Stomach (tissue), 9 donors: ENCODE measurements around the gene PLCH2. TPM values are rescaled to one million over a fixed set of nuclear protein-coding genes. Genes with fewer than 3 reads are reported as not detected.

Experiments used
- DNase-seq, 2 donors: peaks; one replicate each; pipeline versions ENCODE4 v3.0.0 to v3.0.0-alpha.2; 2013 to 2019
- H3K27ac ChIP-seq, 5 donors: fragments of 200-600 bp in 4 of 5; sonication (generic) in 4 of 5; one replicate each; pipeline ENCODE4 v1.5.1; 2013 to 2019; ENCODE audit warnings: mild to moderate bottlenecking in 1 of 5, moderate library complexity in 1 of 5
- H3K27me3 ChIP-seq, 3 donors: fragments of 200-600 bp; sonication (generic); one replicate each; pipeline ENCODE4 v1.5.1; 2017 to 2019; ENCODE audit warnings: mixed run types in 1 of 3
- H3K36me3 ChIP-seq, 4 donors: fragments of 200-600 bp; sonication (generic); 1 replicate in 3 of 4; 2 replicates in 1 of 4; pipeline ENCODE4 v1.5.1; 2016 to 2019
- H3K4me1 ChIP-seq, 4 donors: fragments of 200-600 bp; sonication (generic); one replicate each; pipeline ENCODE4 v1.5.1; 2016 to 2019
- H3K4me3 ChIP-seq, 4 donors: fragments of 200-600 bp; sonication (generic) in 3 of 4; one replicate each; pipeline ENCODE4 v1.5.1; 2016 to 2019; ENCODE audit warnings: mild to moderate bottlenecking in 1 of 4
- H3K9me3 ChIP-seq, 4 donors: fragments of 200-600 bp; sonication (generic); one replicate each; pipeline ENCODE4 v1.5.1; 2016 to 2019
- CTCF ChIP-seq, 7 experiments: fragments of 450-650 bp in 4 of 7; fragments of 200-600 bp in 3 of 7; sonication (generic) in 3 of 7; IDR thresholded peaks; one replicate each; pipeline ENCODE4 v1.5.1; 2016 to 2019; ENCODE audit warnings: antibody characterized with exemption in 7 of 7, control low read depth in 2 of 7, mild to moderate bottlenecking in 1 of 7
- EP300 ChIP-seq: sonication (generic); formaldehyde crosslinking; IDR thresholded peaks from one replicate; pipeline ENCODE4 v1.6.1; 2017; ENCODE audit warnings: antibody characterized with exemption
- POLR2A ChIP-seq, 4 donors: fragments of 450-650 bp; IDR thresholded peaks; one replicate each; pipeline ENCODE4 v1.6.1; 2016; ENCODE audit warnings: antibody characterized with exemption in 4 of 4, control low read depth in 2 of 4, mild to moderate bottlenecking in 1 of 4, moderate library complexity in 1 of 4
- POLR2AphosphoS5 ChIP-seq, 3 donors: sonication (generic); formaldehyde crosslinking; IDR thresholded peaks; one replicate each; pipeline ENCODE4 v1.6.1; 2016; ENCODE audit warnings: antibody characterized with exemption in 3 of 3
- WGBS, 5 donors: extraction: QIAGEN DNeasy Blood & Tissue Kit in 3 of 5; methylation state at CpG; one replicate each; pipeline versions ENCODE4 v1.1.5 to v1.1.7; 2013 to 2018; 5-methylcytosine and 5-hydroxymethylcytosine counted together
- intact Hi-C: fragments of 100-400 bp; cut with DNase I; formaldehyde crosslinking; loops from one replicate; pipeline ENCODE4 v1.15.1; 2023; ENCODE audit warnings: low total_unique reads
- polyA plus RNA-seq, 3 donors: library from polyadenylated mRNA; stranded (reverse); fragments of 200-250 nt; gene quantifications; one replicate each; pipeline ENCODE4 v1.2.3, GENCODE V29; 2013
- total RNA-seq, 5 donors: library from RNA; depleted of rRNA; stranded (reverse); fragments of >200 nt; gene quantifications; one replicate each; pipeline versions ENCODE4 v1.1.0 to v1.2.3, GENCODE V29; 2014 to 2016
- donor health status: healthy with polysubstance abuse.
- donor health status: Bipolar disorder and iron deficiency.
- donor health status: healthy.

PLCH2 gene
- total and polyA plus RNA-seq, 8 donors, result 0.55 to 24.9 (median 1.0) TPM; not detected in 2

- TF ChIP-seq POLR2AphosphoS5 (IDR thresholded peaks at IDR 0.05), result no peak
- TF ChIP-seq EP300, result no peak
- no peak for TF ChIP-seq POLR2A (IDR thresholded peaks at IDR 0.05)
- Histone ChIP-seq H3K27ac (no peak overlapping the region), H3K9me3 (peaks cover 0 to 12% (median 10%) of the 10 kb centered on the region in 4 donors), H3K36me3 (no peaks in the 10 kb centered on the region), H3K4me1 (no peaks in the 10 kb centered on the region), H3K4me3 (no peak overlapping the region), H3K27me3 (peaks cover 3 to 89% (median 31%) of the 10 kb centered on the region in 3 donors)
- intact Hi-C loops, result loop anchor here (10.0 kb wide), 1 partner anchor 181 kb away; no protein-coding TSS in a partner anchor
- WGBS, 5 donors, result 32 to 47% (median 42%) methylated on average over 17 to 34 of the region's 34 CpGs
- DNase-seq, result no peak
These were observed 42.0 kb upstream of the PLCH2 start for GRCh38 chr1:2433936-2434655.

GRCh38 chr1:2435091-2435490 lies 41.0 kb upstream of the PLCH2 start:
- intact Hi-C loops, result loop anchor here (10.0 kb wide), 1 partner anchor 180 kb away; no protein-coding TSS in a partner anchor
- peaks cover 3 to 89% (median 31%) of the 10 kb centered on the region in 3 donors for H3K27me3 ChIP-seq
- WGBS, 5 donors, result 47 to 81% (median 69%) methylated on average over 4 to 9 of the region's 9 CpGs
- TF ChIP-seq POLR2A (IDR thresholded peaks at IDR 0.05), result no peak
- no peak for TF ChIP-seq CTCF (IDR thresholded peaks at IDR 0.05)
- no peak for TF ChIP-seq POLR2AphosphoS5 (IDR thresholded peaks at IDR 0.05)
- TF ChIP-seq EP300, result no peak
- peaks cover 0 to 3% (median 2%) of the 10 kb centered on the region in 4 donors for H3K9me3 ChIP-seq
- H3K4me3 ChIP-seq, result no peak overlapping the region
- H3K27ac ChIP-seq, result no peak overlapping the region
- H3K4me1 ChIP-seq, result no peaks in the 10 kb centered on the region
- DNase-seq, result no peak
- no peaks in the 10 kb centered on the region for H3K36me3 ChIP-seq

GRCh38 chr1:2435746-2436355 lies 40.2 kb upstream of the PLCH2 start:
- DNase-seq, result no peak
- H3K4me3 ChIP-seq, result no peak overlapping the region
- intact Hi-C loops, result loop anchor here (10.0 kb wide), 1 partner anchor 179 kb away; no protein-coding TSS in a partner anchor
- no peaks in the 10 kb centered on the region for H3K9me3 ChIP-seq
- 47 to 87% (median 60%) methylated on average over 1 to 2 of the region's 2 CpGs for WGBS, 5 donors
- no peaks in the 10 kb centered on the region for H3K4me1 ChIP-seq
- TF ChIP-seq POLR2AphosphoS5 (IDR thresholded peaks at IDR 0.05), result no peak
- TF ChIP-seq CTCF (IDR thresholded peaks at IDR 0.05), result no peak
- no peak for TF ChIP-seq POLR2A (IDR thresholded peaks at IDR 0.05)
- no peak for TF ChIP-seq EP300
- H3K27ac ChIP-seq, result no peak overlapping the region
- H3K27me3 ChIP-seq, result peaks cover 3 to 90% (median 31%) of the 10 kb centered on the region in 3 donors
- no peaks in the 10 kb centered on the region for H3K36me3 ChIP-seq

- intact Hi-C loops, result loop anchor here (10.0 kb wide), 1 partner anchor 178 kb away; no protein-coding TSS in a partner anchor
- Histone ChIP-seq H3K36me3 (no peaks in the 10 kb centered on the region), H3K4me1 (no peaks in the 10 kb centered on the region), H3K9me3 (no peaks in the 10 kb centered on the region), H3K27ac (no peak overlapping the region), H3K27me3 (peaks cover 3 to 90% (median 33%) of the 10 kb centered on the region in 3 donors), H3K4me3 (no peak overlapping the region)
- no peak for TF ChIP-seq POLR2AphosphoS5 (IDR thresholded peaks at IDR 0.05)
- TF ChIP-seq CTCF (IDR thresholded peaks at IDR 0.05), result no peak
- DNase-seq, result no peak
- WGBS, 5 donors, result 72 to 84% (median 78%) methylated on average over 5 to 7 of the region's 7 CpGs
These were observed 39.2 kb upstream of the PLCH2 start for GRCh38 chr1:2436876-2437275.
